GM21390 (cell line): ENCODE data around the gene MAP3K1.
"Not testable (repeated sequence)": the region's sequence is repeated elsewhere in the genome, so short reads cannot be mapped to it uniquely, and the experiment has no call there.

Experiments
- ATAC-seq: cut with Tn5 transposase; IDR thresholded peaks from one replicate; pipeline ENCODE4 v1.9.1; 2021; ENCODE audit not compliant: unreplicated experiment

MAP3K1 gene

DNA sequence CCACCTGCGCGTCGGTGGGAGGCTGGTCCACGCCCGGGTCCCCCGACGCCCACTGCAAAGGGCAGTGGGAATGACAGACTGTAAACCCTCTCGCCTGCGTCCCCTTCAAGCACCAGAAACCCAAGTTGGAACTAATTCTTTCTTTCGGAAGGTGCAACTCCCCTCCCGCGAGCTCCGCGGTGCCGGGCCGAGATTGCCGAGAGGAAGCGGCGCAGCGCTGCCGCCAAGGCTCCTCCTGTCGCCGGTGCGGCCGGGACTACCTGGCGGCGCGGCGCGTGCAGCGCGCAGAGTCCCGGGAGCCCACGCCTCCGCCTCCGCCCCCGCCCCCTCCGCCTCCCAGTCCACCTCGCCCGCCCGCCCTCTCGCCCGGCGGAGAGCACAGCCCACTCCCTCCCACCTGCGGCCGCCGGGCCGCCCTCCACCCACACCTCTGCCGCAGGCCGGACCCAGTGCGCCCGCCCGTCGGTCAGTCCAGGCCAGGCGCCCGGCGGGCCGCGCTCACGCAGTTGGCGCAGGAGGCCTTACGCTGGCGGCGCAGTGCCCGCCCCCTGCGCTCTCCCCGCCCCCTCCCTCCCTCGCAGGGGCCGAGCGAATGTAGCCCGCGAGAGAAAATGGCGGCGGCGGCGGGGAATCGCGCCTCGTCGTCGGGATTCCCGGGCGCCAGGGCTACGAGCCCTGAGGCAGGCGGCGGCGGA lies at the start of gene MAP3K1:
MAP3K1 (plus strand) TSS at position 587 of the 695 bp plus-strand sequence; CDS start at position 612, 25 bp downstream.
- peak; percentile 56 for ATAC-seq

DNA sequence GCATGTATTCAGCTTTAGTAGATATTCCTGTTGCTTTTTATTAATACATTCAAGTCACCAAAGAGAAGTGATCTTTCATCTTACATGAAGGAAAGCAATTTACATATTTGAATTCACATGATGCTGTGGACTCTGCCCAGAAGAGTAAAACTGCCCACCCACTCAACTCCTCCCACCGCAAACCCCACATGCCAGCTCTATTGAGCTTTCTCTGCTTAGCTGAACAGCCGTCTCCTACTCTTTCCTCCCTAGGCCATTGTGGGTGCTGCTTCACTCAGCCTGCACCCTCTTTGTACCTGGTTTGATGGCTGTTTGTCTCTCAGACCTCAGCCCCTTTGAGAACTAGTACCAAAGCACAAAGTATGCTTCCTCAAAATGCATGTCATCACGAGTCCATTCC lies 48.4 kb upstream of the MAP3K1 start:
- no peak for ATAC-seq

- no peak for ATAC-seq
Measured at GRCh38 chr5:56769875-56770604, 45.3 kb upstream of the MAP3K1 start.

- no peak for ATAC-seq
Measured at GRCh38 chr5:56772767-56773166, 42.6 kb upstream of the MAP3K1 start.

GRCh38 chr5:56774957-56775356 lies 40.4 kb upstream of the MAP3K1 start:
- no peak for ATAC-seq

- ATAC-seq, result not testable (repeated sequence)
Measured at GRCh38 chr5:56776212-56776846, 39.0 kb upstream of the MAP3K1 start.

- no peak for ATAC-seq
Measured at GRCh38 chr5:56783261-56783660, 32.1 kb upstream of the MAP3K1 start.

GRCh38 chr5:56786346-56786745 lies 29.0 kb upstream of the MAP3K1 start:
- no peak for ATAC-seq

DNA sequence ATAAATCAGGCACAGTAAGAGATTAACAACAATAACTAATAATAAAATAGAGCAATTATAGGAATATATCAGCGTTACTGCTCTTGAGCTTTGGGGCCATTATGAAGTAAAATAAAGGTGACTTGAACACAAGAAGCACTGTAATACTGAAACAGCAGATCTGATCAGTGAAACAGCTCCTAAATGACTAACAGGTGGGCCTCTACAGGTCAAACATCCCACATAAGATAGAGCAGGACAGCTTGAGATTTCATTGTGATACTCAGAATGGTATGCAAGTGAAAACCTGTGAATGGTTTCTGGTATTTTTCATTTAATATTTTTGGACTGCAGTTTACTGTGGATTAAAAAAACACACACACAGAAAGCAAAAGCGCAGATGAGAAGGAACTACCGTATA lies 24.0 kb upstream of the MAP3K1 start:
- ATAC-seq, result peak; percentile 93

DNA sequence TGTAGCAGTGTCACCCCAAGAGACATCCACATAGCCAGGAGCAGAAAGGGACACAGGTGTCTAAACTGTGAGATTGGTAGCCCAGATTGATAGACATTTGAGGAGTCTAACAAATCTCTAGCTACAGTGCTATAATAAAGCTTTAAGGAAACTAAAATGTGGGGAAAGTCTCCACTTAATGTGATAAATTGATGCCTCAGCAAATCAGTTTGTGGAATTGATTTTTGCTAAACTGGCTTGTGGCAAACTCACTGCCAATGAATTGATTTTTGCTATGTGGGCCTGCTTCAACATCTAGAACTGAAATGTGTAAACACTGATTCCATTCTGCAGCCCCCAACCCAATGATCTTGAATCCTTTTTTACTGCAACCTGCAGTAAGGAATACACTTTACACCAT lies 16.8 kb upstream of the MAP3K1 start:
- ATAC-seq, result no peak

DNA sequence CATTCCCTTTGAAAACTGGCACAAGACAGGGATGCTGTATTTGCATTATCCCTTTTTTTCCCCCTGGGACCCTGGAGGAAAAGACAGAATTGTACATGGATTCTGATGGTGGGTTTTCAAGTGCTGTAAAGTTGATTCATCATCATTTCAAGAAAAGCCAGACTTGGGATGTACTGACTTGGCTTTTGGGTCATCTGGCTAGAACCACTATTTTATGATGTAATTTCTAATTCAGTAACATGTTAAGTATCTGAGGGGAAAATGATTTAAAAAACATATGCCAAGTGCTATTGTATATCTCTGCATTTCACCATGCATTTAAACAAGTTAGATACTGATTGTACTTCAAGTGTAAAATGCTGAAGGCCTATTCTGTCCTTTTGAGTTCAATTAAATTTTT lies 15.2 kb upstream of the MAP3K1 start:
- ATAC-seq, result no peak

GRCh38 chr5:56801256-56801655 lies 14.1 kb upstream of the MAP3K1 start:
- ATAC-seq, result no peak

GRCh38 chr5:56802205-56802604 lies 13.1 kb upstream of the MAP3K1 start:
- ATAC-seq, result no peak

DNA sequence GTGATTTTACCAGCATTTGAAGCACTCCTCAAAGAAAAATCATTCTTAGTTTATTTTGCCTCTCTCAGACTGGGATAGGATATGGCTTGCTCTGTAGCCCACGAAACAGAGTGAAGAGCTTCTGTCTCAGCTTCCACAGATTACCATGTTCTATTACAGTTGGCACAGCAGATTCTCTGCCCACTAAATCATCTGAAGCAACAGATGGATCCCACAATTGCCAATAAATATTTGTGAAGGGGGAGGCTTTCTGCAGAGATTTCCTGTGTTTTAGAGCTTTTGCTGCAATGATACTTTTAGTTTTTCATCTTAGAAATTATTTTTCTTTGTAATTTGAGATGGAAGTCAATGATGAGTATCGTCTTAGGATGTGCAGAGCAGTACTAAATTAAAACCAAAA lies 12.3 kb upstream of the MAP3K1 start:
- no peak for ATAC-seq

DNA sequence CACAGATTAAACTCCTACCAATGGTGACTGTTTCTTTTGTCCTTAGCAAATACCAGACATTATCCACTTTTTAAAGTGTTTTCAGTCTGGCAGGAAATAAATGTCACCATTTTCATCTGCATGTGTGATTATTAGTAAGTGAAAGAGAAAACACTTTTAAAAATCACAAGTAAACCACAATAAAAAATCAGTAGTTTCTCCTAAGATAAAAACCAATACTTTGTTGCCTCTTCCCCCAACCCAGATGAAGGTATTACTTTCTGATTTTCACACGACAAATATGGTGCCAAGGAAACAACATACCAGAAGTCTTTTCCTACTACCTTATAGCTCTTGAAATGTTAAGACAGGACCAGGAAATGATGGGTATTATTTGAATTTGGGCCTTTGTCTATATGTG lies 11.5 kb upstream of the MAP3K1 start:
- ATAC-seq, result no peak

DNA sequence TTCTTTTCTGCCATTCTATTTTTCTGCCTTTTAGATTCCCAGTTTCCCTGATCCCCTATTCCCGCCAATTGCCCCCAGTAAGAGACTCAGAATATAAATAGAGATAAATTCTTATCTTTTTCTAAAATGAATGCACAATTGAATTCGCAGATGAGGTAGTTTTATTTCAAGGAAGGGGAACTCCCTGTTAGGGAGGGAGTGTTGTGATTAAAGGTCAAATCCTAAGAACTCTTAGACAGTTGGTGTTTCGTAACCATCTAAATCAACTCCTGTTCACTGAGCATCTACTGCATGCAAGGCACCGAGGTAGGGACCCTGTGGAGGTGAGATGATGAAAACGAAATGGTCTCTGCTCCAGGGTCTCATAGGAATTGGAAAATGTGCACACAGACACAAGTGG lies 7.7 kb upstream of the MAP3K1 start:
- ATAC-seq, result no peak

- no peak for ATAC-seq
Measured at GRCh38 chr5:56808211-56808610, 7.1 kb upstream of the MAP3K1 start.

GRCh38 chr5:56810826-56811225 lies 4.5 kb upstream of the MAP3K1 start:
- ATAC-seq, result no peak

GRCh38 chr5:56812110-56812509 lies 3.2 kb upstream of the MAP3K1 start:
- ATAC-seq, result no peak

GRCh38 chr5:56813302-56813701 lies 2.0 kb upstream of the MAP3K1 start:
- no peak for ATAC-seq

- ATAC-seq, result no peak
Measured at GRCh38 chr5:56814361-56814962, 887 bp upstream of the MAP3K1 start.
